Fibroblast of the conjunctiva (primary cell): ENCODE results near the gene HOXD11.
A peak's percentile ranks its signal among the peaks of the same experiment; 100 is the strongest.

Source experiments
- DNase-seq: peaks from one replicate; pipeline ENCODE4 v3.0.0-alpha.2; 2010; ENCODE audit warnings: low read depth

HOXD11 gene

DNA sequence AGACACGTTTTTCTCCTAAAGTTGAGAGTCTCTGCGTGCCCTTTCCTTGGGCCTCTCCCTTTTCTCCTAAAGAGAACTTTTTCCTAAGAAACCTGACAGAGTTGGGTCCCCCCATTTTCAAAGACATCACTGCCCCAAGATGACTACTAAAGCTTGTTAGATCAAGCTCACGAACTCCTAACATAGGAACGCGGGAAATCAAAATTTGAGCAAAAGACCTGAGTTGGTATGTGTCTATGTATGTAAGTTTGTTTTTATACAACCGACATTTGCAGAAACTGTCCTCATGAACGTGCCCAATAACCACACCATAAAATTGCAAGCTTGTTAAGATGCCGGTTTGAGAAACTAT lies 13.2 kb upstream of the HOXD11 start:
- DNase-seq, result no peak

DNA sequence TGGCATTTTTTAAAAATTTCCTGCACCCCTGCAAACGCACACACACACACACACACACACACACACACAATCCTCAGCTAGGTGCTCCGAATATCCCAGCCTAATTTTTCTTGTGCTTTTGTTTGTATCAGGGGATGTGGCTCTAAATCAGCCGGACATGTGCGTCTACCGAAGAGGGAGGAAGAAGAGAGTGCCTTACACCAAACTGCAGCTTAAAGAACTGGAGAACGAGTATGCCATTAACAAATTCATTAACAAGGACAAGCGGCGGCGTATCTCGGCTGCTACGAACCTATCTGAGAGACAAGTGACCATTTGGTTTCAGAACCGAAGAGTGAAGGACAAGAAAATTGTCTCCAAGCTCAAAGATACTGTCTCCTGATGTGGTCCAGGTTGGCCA lies 12.7 kb upstream of the HOXD11 start:
- no peak for DNase-seq

DNA sequence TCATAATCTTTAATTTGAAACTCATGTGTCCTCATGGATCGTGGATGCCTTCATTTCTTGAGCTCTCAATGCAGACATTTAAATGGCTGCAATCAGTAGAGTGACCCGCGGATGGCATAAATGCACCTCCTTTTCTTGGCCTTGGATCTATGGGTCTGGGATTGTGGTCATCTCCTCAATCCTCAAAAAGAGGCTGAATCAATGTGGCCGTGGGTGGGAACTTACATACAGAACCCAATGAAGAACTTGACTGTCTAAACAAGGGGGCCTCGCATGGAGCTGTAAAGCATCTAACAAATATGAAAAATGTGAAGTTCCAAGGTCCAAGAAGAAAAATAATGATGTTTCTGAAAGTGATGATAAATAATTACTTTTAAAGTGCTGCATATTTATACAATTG lies 11.7 kb upstream of the HOXD11 start:
- DNase-seq, result no peak

DNA sequence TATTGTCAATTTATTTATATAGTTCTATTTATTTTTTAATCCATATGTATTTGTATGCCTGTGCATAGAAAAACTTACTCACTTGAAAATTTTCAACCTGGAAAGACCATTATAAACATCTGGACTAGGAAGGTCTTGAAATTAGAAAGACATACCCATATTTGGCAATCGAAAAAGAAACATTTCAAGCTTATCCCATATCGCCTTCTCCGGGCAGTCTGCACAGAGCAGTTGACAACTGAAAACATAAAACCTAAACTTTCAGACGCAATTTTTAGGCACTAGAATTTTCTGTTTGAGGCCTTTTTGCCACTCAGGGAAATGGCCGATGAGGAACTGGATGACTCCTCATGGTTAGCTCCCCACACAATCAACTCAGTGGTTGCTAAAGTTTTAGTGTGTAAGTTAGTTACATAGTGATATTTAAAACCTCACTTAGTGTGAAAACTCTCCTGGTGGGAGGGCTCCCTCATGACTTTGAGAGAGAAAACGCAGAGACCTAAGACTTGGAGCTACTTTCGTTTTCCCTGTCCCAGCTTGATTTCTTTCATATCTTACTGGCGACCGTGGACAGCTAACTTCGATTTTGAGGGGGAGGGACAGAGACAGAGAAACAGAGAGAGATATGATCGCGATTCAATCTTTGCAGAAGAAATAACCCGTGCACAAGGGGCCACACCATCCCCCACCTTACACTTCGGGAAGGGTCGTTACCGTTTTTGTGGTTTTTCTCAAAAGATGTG lies 10.7 kb upstream of the HOXD11 start:
- no peak for DNase-seq

DNA sequence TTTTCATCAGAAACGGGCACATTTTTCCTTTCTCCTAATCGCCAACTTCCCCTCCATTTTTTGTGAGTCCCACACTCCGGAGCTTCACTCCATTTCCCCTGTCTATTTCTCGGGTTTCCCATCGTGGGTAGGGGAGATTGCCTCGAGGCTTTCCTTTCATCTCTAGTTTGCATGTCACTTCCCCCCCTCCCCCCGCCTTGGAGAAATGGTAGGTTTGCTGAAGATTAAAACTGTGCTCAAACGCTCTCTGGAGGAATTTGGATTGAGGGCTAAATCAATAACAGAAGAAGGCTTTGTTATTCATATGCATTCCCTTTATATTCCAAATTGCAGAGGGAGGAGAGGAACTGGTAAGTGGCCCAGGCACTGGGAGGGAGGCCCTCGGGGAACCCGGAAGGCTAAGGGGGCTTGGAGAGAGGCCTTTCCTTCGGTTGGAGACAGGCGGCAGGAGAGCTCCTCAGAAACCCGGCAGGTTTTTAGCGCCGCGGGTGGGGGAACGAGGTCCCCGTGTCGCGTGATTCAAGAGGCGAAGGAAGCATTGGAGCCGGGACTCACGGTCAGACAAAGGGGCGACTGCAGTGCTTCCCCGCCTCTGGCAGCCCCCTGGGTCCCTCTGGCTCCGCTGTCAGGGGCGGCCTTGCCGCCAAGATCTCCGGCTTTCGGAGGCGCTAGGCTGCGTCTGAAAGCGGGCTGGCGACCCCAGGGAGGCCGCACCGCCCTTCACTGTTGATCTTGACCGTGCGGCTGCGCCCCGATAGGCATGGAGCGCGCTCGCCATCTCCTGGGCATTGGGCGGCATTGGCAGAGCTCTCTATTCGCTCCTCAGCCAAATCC lies 9.9 kb upstream of the HOXD11 start:
- DNase-seq, result peak; percentile 28

DNA sequence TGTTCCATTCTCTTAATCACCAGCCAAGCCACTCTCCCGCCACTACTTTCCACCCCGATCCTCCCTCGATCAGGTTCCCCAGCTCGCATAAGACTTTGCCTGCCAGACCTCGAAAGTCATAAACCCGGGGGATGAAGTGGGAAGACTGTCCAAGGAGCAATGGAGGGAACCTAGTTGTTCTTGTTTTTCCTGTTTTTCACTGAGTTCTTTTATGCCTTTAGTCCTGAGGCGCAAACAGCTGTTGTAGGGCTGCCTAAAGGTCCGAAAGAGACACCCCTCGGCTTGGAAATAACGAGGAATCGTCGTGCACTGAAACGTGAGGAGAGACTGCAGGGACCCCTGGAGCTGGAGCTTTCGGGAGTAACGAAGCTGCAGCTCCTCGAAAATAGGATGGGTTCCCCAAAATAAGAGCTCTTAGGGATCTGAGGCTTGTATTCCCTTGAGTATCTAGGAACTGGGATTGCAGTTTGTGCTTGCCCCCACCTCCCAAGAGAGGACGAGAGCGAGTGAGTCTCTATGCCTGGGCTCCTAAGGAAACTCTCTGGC lies 9.2 kb upstream of the HOXD11 start:
- no peak for DNase-seq

DNA sequence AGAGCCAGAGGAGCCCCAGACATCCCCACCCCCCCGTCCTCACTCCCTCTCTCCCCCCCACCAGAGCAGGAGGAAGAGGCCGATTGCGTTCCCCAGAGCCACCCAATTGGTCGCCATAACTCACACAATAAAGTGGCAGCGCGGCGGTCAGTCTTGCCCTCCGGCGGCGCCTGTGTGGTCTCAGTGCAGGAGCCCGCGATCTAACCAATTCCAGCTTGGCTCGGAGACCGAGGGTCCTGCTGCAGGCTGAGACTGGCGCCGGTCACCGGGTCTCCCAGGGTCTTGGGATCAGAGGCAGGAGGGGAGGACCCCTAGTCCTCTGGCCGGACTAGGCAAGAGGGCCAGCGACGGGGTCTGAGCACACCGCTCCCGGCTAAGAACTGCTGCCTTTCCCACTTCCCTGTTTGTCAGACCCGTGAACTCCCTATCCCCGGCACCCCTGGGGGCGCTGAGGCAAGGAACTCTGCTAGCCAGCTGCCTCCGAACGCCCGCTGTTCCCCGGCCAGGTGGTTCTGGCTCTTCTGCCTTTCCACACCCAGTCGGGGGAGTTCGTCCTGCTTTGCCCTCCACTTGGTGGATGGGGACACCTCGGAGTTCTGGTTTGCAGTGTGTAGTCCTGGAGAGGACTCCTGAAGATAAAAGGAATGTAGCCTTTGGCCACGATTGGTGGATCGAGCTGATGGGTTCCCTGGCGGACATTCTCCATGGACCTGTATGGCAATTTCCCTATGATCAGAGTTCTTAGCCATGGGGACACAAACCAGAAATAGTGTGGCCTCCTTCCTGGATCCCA lies 8.5 kb upstream of the HOXD11 start:
- DNase-seq, result no peak

DNA sequence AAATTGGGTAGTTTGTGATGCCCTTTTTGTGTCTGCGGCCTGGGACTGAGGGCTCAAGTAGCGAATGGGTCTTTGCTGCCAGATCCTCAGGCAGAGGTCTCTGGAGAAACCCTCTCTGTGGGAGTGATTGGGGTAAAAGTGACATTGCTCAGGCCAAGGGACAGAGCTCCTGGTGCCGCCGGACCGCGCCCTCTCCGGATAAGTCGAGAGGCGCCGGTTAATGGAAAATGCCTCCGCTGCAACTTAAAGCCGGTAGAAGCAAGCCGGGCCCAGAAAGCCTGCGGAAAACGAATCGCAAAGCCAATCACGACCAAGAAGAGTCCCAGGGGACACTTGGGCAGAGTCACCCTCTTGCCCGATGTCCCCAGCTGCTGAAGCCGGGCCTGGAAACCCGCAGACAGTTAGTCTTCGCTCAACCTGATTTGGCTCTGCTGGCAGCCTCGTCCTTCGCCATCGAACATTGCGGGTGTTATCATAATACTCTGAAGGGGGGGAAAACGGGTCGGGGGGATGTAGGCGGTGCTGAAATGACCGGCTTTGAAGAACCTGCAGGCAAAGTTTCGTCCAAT lies 7.8 kb upstream of the HOXD11 start:
- DNase-seq, result no peak

DNA sequence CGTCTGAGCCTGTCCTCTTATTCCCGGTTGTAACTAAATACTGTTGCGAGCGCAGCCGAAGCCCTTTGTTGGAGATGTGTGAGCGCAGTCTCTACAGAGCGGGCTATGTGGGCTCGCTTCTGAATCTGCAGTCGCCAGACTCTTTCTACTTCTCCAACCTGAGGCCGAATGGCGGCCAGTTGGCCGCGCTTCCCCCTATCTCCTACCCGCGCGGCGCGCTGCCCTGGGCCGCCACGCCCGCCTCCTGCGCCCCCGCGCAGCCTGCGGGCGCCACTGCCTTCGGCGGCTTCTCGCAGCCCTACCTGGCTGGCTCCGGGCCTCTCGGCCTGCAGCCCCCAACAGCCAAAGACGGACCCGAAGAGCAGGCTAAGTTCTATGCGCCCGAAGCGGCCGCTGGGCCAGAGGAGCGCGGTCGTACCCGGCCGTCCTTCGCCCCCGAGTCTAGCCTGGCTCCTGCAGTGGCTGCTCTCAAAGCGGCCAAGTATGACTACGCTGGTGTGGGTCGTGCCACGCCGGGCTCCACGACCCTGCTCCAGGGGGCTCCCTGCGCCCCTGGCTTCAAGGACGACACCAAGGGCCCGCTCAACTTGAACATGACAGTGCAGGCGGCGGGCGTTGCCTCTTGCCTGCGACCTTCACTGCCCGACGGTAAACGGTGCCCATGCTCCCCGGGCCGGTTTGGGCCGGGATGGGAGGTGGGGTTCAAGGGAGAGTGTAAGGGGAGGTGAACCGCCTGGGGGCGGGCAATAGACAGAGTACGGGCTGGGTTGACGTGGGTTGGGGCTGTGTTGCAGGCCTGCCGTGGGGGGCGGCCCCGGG lies 7.1 kb upstream of the HOXD11 start, which contains the start of gene HOXD12:
Gene HOXD12 (plus strand): TSS at position 68 of the 819 bp plus-strand sequence. CDS start 7 bp downstream, at position 75.
- DNase-seq, result no peak

DNA sequence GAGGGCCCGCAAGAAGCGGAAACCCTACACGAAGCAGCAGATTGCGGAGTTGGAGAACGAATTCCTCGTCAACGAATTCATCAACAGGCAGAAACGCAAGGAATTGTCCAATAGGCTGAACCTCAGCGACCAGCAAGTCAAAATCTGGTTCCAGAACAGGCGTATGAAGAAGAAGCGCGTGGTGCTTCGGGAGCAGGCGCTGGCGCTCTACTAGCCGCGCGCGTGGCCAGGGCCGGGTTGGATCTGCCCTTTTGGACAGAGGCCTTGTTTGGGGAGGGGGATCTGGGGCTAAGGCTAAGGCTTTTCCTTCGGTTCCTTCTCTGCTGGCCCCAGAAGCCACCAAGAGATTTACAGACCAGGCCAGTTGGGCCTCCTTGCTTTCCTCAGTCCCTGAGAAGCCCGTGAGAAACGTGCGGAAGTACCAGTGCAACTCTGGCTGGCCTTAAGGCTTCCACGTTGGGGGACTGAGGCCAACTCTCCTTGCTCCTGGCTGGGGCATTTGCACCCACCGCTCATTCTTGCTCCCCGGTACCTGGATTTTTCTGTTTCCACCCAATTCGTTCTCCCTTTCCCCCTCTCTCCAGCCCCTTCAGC lies 6.4 kb upstream of the HOXD11 start:
- no peak for DNase-seq

DNA sequence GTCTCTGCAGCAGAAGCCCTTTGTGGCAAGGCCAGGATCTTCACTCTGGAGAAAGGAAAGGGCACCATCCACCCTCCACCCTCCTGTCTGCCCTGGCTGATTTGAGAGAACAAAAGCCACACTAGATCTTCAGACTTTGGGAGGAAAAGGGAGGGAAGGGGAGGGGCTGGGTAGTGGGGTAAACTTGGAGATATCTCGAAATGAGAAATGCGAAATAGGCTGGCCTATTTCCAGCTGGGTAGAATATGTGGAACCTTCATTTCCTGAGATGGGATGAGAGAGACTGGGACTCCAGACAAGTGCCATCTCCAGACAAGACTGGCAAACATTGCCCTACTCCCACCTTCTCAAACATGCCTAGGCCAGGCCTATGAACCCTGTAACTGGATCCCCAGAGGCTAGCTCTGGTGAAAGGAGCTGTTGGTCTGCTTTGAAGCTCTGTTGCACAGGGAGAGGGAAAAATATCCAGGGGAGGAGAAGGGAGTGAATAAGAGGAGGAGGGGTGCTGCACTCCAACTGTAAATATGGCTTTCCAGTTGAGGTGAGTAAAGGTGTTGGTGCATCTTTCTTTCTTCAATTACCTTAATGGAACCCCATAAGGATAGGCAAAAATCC lies 5.8 kb upstream of the HOXD11 start:
- no peak for DNase-seq

DNA sequence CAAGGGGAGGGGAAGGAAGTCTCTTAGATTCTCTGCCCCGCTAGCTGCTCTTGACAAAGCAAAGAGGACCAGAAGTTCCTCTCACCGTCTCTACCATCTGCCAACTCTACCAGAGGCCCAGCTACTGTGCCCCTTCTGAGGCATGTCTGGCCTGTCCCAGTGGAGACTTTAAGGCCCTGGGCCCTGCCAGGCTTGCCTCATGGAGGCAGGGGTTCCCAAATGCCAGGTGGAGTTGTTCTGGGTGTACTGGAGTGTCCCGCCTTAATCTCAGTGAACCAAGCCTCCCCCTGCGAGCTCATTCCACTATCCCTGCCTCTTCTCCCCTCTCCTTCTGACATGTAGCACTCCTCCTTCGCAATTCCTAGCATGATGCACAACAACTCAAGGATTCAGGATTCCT lies 5.2 kb upstream of the HOXD11 start:
- no peak for DNase-seq

DNA sequence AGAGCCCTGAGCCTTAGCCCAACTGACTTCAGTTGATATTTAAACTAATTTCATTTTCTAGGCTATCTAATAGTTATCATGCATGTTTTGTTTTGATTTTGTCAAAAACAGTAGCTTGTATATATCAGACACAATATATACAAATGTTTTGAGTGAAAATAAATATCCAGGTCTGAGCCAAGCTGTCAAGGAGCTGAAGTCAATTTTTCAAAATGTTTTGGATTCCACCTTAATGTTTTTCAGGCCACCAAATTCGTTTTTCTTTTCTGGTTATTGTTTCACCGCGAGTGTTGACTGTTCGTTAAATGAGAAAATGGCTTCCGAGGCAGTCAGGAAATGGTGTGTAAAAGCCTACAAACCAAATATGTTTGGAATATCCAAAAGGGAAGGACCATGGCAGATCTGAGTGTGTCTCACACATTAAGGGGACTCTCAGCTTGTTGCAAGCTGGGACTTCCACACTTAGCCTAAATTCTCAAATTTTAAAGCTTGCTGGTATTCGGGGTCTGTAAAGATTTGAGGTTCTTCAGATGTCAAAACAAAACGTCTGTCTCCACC lies 4.7 kb upstream of the HOXD11 start:
- no peak for DNase-seq

DNA sequence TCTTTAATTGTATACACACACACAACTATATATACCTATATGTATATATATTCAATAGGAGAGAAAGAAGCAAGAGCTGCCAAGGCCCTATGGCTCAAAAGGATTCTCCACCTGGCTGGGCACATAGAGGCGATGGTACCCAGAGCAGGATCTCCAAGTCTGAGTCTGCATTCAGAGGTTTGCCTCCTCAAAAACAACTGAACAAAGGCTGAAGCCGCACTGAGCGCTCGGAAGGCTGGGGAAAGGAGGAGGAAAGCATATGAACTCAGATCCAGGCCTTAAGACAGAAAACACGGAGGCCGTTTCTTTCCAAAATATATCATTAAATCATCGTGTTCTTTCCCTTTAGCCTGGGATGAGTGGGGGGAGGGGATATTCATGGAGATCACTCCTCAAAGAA lies 3.9 kb upstream of the HOXD11 start:
- DNase-seq, result no peak

DNA sequence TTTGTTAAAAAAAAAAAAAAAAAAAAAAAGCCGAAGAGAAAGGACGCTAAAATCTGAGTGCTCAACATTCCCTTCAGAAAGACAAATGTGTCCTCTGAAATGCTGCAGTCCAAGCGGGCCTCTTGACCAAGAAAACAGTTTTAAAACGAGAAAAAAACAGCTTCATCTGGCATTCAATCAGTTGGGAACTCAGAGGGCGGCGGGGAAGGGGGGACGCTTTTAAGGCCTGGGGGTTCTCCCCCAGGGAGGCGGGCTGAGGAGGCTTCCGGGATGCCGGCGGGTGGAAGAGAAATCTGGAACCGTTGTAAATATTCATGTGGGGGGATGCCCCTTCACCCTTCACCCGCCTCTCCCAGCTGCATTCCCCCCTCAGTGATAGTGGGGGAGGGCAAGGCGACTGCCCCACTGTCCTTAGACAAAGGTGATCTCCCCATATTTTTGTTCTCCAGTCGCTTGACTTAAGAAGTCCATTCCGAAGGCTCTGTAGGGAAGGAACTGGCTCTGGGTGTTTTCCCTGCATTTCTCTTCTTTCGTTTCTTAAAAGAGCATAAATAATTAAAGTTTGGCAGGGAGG lies 3.3 kb upstream of the HOXD11 start:
- no peak for DNase-seq

DNA sequence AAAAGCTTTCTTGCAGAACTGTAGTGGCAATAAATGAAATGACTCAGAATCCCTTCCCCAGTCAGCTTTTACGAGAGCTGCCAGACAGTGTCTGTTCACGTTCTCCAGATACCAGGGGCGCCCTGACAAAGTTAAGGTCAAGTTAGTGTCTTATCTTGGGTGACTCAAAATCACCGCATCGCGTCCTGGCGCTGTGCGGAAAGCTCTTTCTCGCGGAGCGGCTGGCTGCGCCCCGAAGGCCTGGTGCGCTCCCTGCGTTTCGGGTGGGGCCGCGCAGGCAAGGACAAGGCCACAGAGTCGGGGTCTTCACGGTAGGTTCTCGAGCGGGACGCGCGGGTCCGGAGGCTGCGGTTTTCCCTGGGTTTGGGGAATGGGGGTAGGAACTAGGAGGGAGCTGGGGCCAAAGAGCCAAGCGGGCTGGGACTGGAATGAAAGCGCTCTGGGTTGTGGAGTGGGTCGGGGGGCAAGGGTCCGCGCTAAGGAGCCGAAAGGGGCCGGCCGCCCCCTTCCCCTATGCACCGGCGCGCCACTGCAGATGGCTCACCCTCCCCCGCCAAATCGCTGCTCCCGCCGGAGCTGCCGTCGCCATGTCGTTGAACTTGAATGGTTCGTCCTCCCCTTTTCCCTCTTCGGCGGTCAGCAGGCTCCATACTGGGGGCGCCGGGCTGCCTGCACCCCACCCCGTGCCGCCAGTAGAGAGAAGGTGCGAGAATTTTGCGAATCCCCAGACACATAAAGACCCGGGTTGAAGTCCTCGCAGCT lies 2.6 kb upstream of the HOXD11 start:
- DNase-seq, result no peak

DNA sequence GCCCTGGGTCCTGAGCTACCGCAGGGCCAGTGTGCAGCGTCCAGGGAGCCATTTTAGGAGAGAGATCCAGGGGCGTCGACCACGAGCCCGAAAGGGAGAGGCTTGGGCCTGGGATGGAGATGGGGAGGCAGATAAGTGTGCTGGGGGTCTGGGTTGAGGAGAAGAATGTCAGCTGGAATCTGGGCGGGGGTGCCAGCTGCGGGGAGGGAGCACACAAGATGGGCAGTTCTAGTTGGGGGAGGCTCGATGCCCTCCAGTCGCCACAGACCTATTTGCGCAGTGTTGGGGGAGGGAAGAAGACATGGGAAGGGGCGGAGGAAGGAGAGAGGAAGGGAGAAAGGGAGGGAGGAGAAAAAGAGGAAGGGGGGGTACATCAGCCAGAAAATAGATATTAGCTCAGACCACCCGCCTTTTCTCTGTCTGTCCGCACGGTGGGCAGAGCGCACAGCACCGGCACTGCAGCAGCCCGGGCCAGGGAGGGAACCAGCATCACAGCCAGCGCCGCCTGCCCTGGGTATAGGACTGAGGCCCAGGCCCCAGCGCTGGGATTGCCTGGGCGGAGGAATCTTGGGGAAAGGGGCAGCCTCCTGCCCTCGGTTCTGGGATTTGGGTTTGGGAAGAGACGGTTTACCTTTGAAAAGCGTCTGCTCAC lies 1.9 kb upstream of the HOXD11 start:
- DNase-seq, result no peak
